ENCODE data around the gene PCDH18. TPM values are rescaled to one million over a fixed set of nuclear protein-coding genes. Genes with fewer than 3 reads are reported as not detected.

PCDH18 gene
- polyA plus RNA-seq, 1 donor (not counting 4 experiments of a cell fraction or from before 2014, with no cell fraction given) = 0.08 TPM

DNA sequence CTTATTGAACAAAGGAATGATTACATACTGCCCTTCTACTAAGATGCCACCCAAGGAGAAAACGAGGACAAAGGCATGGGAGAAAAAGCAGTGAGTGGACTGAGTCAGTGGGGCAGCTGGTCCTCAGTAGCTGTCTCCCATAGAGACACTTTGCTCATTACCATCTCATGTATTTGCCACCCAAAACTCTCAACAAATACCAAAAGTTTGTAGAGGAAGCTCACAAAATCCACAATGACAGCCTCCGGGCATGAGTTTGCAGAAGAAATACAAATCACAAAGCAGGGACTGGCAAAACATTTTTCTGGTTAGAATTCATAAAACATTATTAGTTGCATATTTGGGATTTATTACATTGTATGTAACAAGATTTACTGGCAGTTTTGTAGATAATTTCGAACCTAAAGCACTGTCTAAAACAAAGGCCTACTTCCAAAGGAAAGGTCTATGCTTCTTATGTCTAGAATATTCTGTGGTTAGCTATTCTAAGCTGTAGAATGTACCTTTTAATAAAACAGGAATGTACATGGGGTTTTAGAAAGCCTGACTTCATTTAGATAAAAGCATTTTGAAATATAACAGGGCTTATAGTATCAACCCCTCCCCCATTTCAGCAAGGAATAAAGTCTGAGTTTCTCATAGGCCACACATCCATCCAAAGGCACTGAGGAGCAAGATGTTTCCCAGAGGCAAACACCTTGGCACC is 17.7 kb downstream of the PCDH18 start:
- dilution Hi-C loops (cut with MboI; ENCODE audit: extremely low pct_ligation_motif_present, low sequenced_read_pairs) = no loop called here
- Histone ChIP-seq H3K27ac (ENCODE audit: control insufficient read depth, insufficient read depth, low read length) (no peak overlapping the region), H3K79me2 (ENCODE audit: control insufficient read depth, insufficient read depth, low read length) (no peaks in the 10 kb centered on the region), H4K20me1 (ENCODE audit: control insufficient read depth, extremely low read depth, insufficient read depth, low read length) (no peaks in the 10 kb centered on the region), H3K27me3 (ENCODE audit: control insufficient read depth, extremely low read depth, insufficient read depth, low read length) (no peaks in the 10 kb centered on the region), H3K36me3 (ENCODE audit: control insufficient read depth in 2 of 2, extremely low read depth in 1 of 2, insufficient read depth in 2 of 2, low read length in 2 of 2) (no peaks in the 10 kb centered on the region), H3K9me3 (ENCODE audit: control insufficient read depth, low read depth, low read length) (no peaks in the 10 kb centered on the region), H3K9me1 (ENCODE audit: control insufficient read depth, extremely low read depth, insufficient read depth, low read length) (no peaks in the 10 kb centered on the region), H2AFZ (ENCODE audit: control insufficient read depth, low read length) (no peak overlapping the region), H3K4me1 (ENCODE audit: control insufficient read depth, extremely low read depth, insufficient read depth, low read length) (no peaks in the 10 kb centered on the region), H3K4me2 (ENCODE audit: control insufficient read depth, extremely low read depth, insufficient read depth, low read depth, low read length) (no peak overlapping the region), H3K4me3 (ENCODE audit: control insufficient read depth in 2 of 3, extremely low read depth in 1 of 3, insufficient read depth in 2 of 3, low read depth in 1 of 3, low read length in 3 of 3) (no peak overlapping the region), H3K9ac (ENCODE audit: control insufficient read depth, extremely low read depth, insufficient read depth, low read length) (no peak overlapping the region)
- no peak for TF ChIP-seq EZH2 (IDR thresholded peaks at IDR 0.05; ENCODE audit: low read length)
- TF ChIP-seq, protein P1, sequence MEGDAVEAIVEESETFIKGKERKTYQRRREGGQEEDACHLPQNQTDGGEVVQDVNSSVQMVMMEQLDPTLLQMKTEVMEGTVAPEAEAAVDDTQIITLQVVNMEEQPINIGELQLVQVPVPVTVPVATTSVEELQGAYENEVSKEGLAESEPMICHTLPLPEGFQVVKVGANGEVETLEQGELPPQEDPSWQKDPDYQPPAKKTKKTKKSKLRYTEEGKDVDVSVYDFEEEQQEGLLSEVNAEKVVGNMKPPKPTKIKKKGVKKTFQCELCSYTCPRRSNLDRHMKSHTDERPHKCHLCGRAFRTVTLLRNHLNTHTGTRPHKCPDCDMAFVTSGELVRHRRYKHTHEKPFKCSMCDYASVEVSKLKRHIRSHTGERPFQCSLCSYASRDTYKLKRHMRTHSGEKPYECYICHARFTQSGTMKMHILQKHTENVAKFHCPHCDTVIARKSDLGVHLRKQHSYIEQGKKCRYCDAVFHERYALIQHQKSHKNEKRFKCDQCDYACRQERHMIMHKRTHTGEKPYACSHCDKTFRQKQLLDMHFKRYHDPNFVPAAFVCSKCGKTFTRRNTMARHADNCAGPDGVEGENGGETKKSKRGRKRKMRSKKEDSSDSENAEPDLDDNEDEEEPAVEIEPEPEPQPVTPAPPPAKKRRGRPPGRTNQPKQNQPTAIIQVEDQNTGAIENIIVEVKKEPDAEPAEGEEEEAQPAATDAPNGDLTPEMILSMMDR (optimal IDR thresholded peaks at IDR 0.05 in 1 of 3, IDR thresholded peaks at IDR 0.05 in 1 of 3, conservative IDR thresholded peaks at IDR 0.05 in 1 of 3; ENCODE audit: extremely low read depth in 1 of 3, insufficient read depth in 2 of 3, low read length in 3 of 3) = no peak
- DNase-seq (ENCODE audit: low read depth, low spot score) (no peak), FAIRE-seq (no peak)

DNA sequence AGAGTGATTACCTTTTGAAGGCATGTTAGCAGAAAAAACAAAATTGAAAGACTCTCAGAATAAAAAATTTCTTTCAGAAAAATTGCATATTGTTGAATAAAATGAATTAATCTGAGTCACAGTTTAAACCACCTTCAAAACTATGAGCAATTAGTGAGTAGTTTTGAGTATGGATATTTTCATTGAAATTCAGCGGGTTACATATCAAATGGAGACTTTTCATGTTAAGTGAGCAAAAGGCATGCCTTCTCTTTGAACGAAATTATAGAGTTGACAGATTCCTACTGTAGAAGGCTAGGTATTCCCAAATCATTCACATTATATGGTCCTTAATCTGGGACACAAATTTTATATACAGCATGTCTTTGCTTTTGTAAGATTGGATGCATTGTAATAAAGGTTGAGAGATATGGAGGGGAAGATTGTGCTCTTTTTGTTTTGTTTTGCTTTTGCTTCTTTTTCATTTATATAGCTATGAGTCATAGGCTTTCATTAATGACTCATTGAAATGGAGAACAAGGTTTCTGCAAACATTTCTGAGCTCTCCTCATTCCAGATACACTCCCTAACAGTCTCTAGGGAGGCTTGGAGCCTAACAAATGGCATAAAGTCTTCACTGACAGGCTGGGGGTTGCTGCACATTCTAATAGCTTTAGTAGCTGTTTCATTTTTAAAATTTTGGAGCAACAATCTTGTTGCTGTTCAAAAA is 21.6 kb downstream of the PCDH18 start:
- no peaks in the 10 kb centered on the region for H3K27me3 ChIP-seq (ENCODE audit: control insufficient read depth, extremely low read depth, insufficient read depth, low read length)
- no peaks in the 10 kb centered on the region for H3K79me2 ChIP-seq (ENCODE audit: control insufficient read depth, insufficient read depth, low read length)
- H3K4me2 ChIP-seq (ENCODE audit: control insufficient read depth, extremely low read depth, insufficient read depth, low read depth, low read length) = peak overlapping the region; percentile 18
- peak; percentile 61 for FAIRE-seq
- H3K9ac ChIP-seq (ENCODE audit: control insufficient read depth, extremely low read depth, insufficient read depth, low read length) = no peak overlapping the region
- DNase-seq (ENCODE audit: low read depth, low spot score) = no peak
- no peak overlapping the region for H3K27ac ChIP-seq (ENCODE audit: control insufficient read depth, insufficient read depth, low read length)
- H4K20me1 ChIP-seq (ENCODE audit: control insufficient read depth, extremely low read depth, insufficient read depth, low read length) = no peaks in the 10 kb centered on the region
- H3K4me3 ChIP-seq (ENCODE audit: control insufficient read depth in 2 of 3, extremely low read depth in 1 of 3, insufficient read depth in 2 of 3, low read depth in 1 of 3, low read length in 3 of 3) = no peak overlapping the region
- H3K36me3 ChIP-seq (ENCODE audit: control insufficient read depth in 2 of 2, extremely low read depth in 1 of 2, insufficient read depth in 2 of 2, low read length in 2 of 2) = no peaks in the 10 kb centered on the region
- TF ChIP-seq EZH2 (IDR thresholded peaks at IDR 0.05; ENCODE audit: low read length) = no peak
- TF ChIP-seq, protein P1 (optimal IDR thresholded peaks at IDR 0.05 in 1 of 3, IDR thresholded peaks at IDR 0.05 in 1 of 3, conservative IDR thresholded peaks at IDR 0.05 in 1 of 3; ENCODE audit: extremely low read depth in 1 of 3, insufficient read depth in 2 of 3, low read length in 3 of 3) = no peak
- no peaks in the 10 kb centered on the region for H3K9me3 ChIP-seq (ENCODE audit: control insufficient read depth, low read depth, low read length)
- dilution Hi-C loops (cut with MboI; ENCODE audit: extremely low pct_ligation_motif_present, low sequenced_read_pairs) = no loop called here
- H3K9me1 ChIP-seq (ENCODE audit: control insufficient read depth, extremely low read depth, insufficient read depth, low read length) = no peaks in the 10 kb centered on the region
- no peaks in the 10 kb centered on the region for H3K4me1 ChIP-seq (ENCODE audit: control insufficient read depth, extremely low read depth, insufficient read depth, low read length)
- H2AFZ ChIP-seq (ENCODE audit: control insufficient read depth, low read length) = no peak overlapping the region

All from keratinocyte (primary cell).